Mucosa of stomach (tissue), 1 donor: ENCODE results near the gene TMEM120A.
"Not testable (repeated sequence)": the region's sequence is repeated elsewhere in the genome, so short reads cannot be mapped to it uniquely, and the experiment has no call there.

Experiments used
- H3K27me3 ChIP-seq: one replicate; pipeline ENCODE4 v1.7.0; 2013; ENCODE audit warnings: mild to moderate bottlenecking, low read length; ENCODE audit not compliant: control insufficient read depth, insufficient read depth
- H3K36me3 ChIP-seq: one replicate; pipeline ENCODE4 v1.7.0; 2013; ENCODE audit warnings: low read length; ENCODE audit not compliant: control insufficient read depth, insufficient read depth
- H3K4me1 ChIP-seq: one replicate; pipeline ENCODE4 v1.7.0; 2013; ENCODE audit warnings: mild to moderate bottlenecking, low read length; ENCODE audit not compliant: control insufficient read depth, insufficient read depth
- H3K4me3 ChIP-seq: one replicate; pipeline ENCODE4 v1.7.0; 2013; ENCODE audit warnings: low read length
- H3K9ac ChIP-seq: one replicate; pipeline ENCODE4 v1.7.0; 2013; ENCODE audit warnings: mild to moderate bottlenecking, low read length, moderate library complexity
- H3K9me3 ChIP-seq: one replicate; pipeline ENCODE4 v1.7.0; 2013; ENCODE audit warnings: mild to moderate bottlenecking, low read length, moderate library complexity; ENCODE audit not compliant: control insufficient read depth
- donor health status: Pancreatic carcinoma.

TMEM120A gene

GRCh38 chr7:75994388-75995051 is at the start of gene TMEM120A:
TMEM120A (minus strand) TSS chr7:75994595; CDS start chr7:75994570, 25 bp downstream.
- H3K9me3 ChIP-seq: no peaks in the 10 kb centered on the region
- H3K36me3 ChIP-seq: no peaks in the 10 kb centered on the region
- H3K4me3 ChIP-seq: peak within 1 kb of the TSS; percentile 80
- H3K4me1 ChIP-seq: peaks cover 17% of the 10 kb centered on the region
- no peaks in the 10 kb centered on the region for H3K27me3 ChIP-seq
- H3K9ac ChIP-seq: peak within 1 kb of the TSS; percentile 88

DNA sequence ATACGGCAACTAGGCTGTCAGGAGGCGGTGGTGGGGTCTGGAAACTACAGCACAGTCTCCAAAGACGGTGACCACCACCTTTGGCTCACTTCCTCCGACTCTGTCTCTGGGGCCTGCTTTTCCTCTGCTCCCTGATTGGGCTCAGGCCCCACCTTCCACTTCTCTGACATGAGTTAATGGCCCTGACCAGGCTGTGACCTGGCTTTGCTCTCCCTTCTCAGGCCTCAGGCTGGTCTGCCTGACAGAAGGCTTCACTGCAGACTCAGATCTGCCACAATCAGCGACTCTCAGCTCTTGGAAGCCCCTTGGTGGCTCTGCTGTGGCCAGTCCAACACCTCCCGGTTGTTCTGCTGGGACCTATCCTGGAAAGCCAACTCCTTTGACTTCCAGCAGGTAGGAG is 45.7 kb upstream of the TMEM120A start:
- Histone ChIP-seq H3K4me1 (no peaks in the 10 kb centered on the region), H3K9me3 (no peaks in the 10 kb centered on the region), H3K36me3 (no peaks in the 10 kb centered on the region), H3K4me3 (no peak overlapping the region), H3K9ac (no peak overlapping the region), H3K27me3 (no peaks in the 10 kb centered on the region)

GRCh38 chr7:76037310-76037709 is 42.9 kb upstream of the TMEM120A start:
- no peaks in the 10 kb centered on the region for H3K4me1 ChIP-seq
- no peak overlapping the region for H3K9ac ChIP-seq
- H3K9me3 ChIP-seq: no peaks in the 10 kb centered on the region
- no peaks in the 10 kb centered on the region for H3K27me3 ChIP-seq
- H3K4me3 ChIP-seq: no peak overlapping the region
- H3K36me3 ChIP-seq: no peaks in the 10 kb centered on the region

DNA sequence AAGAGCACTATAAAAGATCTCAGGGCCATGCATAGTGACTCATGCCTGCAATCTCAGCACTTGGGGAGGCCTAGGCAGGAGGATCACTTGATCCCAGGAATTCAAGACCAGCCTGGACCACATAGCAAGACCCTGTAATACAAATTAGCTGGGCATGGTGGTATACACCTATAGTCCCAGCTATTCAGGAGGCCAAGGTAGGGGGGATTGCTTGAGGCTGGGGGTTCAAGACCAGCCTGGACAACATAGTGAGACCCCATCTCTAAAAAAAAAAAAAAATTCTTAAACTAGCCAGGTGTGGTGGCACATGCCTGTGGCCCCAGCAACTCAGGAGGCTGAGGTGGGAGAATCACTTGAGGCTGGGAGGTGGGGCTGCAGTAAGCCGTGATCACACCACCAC is 37.6 kb upstream of the TMEM120A start:
- Histone ChIP-seq H3K9me3 (no peaks in the 10 kb centered on the region), H3K36me3 (no peaks in the 10 kb centered on the region), H3K27me3 (no peaks in the 10 kb centered on the region), H3K4me3 (no peak overlapping the region), H3K4me1 (no peaks in the 10 kb centered on the region), H3K9ac (no peak overlapping the region)

DNA sequence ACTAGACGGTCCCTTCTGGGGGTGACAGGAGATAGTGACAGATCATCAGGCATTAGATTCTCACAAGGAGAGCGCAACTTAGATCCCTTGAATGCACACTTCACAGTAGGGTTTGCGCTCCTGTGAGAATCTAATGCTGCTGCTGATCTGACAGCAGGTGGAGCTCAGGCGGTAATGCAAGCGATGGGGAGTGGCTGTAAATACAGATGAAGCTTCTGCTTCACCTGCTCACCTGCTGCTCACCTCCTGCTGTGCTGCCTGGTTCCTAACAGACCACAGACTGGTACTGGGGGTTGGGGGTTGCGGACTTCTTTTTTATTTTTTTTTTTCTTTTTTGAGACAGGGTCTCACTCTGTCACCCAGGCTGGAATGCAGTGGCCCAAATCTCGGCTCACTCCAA is 35.3 kb upstream of the TMEM120A start:
- H3K4me1 ChIP-seq, H3K4me3 ChIP-seq, H3K27me3 ChIP-seq, H3K9ac ChIP-seq, H3K36me3 ChIP-seq, H3K9me3 ChIP-seq: not testable (repeated sequence)

DNA sequence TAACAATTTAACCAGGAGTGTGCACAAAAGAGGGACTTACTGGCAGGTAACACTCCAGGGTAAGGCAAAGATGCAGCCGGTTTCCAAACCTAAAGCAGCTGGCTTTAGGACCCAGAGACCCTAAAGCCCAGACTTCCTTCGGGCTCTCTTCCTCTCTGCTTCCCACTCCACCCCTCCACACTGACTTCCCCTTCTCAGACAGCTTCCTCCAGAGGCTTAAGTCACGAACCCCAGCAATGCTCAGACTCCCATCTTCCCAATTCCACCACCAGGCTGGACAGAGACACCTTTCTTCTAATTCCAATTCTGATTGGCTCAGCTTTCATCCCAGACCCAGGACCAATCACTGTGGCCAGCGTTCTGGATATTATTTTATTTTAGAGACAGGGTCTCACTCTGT is 28.6 kb upstream of the TMEM120A start:
- H3K9me3 ChIP-seq: no peaks in the 10 kb centered on the region
- peaks cover 4% of the 10 kb centered on the region for H3K4me1 ChIP-seq
- H3K4me3 ChIP-seq: no peak overlapping the region

DNA sequence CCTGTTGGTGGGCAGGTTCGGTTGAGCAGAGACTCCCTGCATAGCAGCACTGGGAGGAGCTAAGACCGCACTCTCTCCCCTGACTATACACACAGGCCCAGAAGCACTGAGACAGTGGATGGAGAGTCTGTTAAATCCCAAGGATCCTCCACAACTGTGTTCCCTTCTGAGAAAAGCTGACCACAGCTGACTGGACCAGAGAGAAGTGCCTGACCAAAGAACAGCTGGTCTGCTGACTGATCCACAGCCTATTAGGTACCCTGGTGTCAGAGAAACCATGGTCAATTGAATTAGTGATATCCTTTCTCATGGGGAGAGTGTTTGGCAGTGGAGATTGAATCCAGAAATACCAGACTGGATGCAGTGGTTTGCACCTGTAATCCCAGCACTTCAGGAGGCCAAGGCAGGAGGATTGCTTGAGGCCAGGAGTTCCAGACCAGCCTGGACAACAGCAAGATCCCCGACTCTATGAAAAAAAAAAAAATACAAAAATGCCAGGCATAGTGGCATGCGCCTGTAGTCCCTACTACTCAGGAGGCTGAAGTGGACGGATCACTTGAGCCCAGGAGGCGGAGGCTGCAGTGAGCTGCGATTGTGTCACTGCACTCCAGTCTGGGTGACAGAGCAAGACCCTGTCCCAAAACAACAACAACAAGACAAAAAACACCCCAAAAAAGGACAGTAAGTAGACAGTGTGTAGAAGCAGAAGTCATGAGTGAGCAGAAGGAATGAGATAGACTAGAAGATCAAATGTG is 27.8 kb upstream of the TMEM120A start:
- Histone ChIP-seq H3K27me3 (no peaks in the 10 kb centered on the region), H3K9ac (no peak overlapping the region), H3K4me1 (peaks cover 4% of the 10 kb centered on the region), H3K9me3 (no peaks in the 10 kb centered on the region), H3K36me3 (peaks cover 3% of the 10 kb centered on the region), H3K4me3 (no peak overlapping the region)

More for the DNA sequence above, 28.6 kb upstream of the TMEM120A start:
- Histone ChIP-seq H3K36me3 (peaks cover 3% of the 10 kb centered on the region), H3K9ac (no peak overlapping the region), H3K27me3 (no peaks in the 10 kb centered on the region)

DNA sequence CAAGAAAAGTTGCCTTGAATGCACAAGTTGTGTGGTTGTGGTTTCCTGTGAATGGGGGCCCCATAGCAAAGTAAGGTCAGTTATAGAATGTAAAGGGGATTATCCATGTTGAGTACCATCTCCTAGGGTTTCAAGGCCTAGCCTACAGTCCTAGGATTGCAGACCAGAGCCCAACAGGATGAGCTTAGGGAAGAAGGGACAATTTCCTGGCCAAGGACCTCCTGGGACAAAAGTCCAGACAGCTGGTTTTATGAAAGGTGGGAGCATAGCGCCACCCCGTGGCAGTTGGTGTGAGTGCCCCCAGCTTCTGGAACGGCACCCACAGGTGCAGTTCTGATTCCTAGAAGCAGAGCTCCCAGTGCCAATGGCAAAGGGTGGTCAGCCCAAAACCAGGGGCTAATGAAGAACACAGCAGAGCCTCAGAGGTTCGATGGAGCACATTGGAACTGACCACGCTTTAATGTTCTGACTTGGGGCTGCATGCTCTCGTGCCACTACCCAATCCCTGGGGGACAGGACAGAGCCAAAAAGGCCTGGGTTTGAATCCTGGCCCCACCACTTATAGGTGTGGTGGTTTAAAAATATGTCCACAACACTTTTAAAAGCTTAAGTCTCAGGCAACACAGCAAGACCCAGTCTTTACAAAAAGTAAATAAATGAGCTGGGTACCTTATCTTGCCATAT is 25.8 kb upstream of the TMEM120A start:
- H3K9me3 ChIP-seq: no peaks in the 10 kb centered on the region
- H3K4me3 ChIP-seq: no peak overlapping the region
- no peaks in the 10 kb centered on the region for H3K27me3 ChIP-seq
- peaks cover 3% of the 10 kb centered on the region for H3K36me3 ChIP-seq
- H3K9ac ChIP-seq: no peak overlapping the region
- peaks cover 4% of the 10 kb centered on the region for H3K4me1 ChIP-seq

GRCh38 chr7:76018520-76018919 is 24.1 kb upstream of the TMEM120A start:
- H3K4me3 ChIP-seq, H3K4me1 ChIP-seq, H3K36me3 ChIP-seq, H3K27me3 ChIP-seq, H3K9ac ChIP-seq, H3K9me3 ChIP-seq: not testable (repeated sequence)

- Histone ChIP-seq H3K9me3 (no peaks in the 10 kb centered on the region), H3K4me1 (peaks cover 4% of the 10 kb centered on the region), H3K36me3 (no peaks in the 10 kb centered on the region)
These were observed 22.0 kb upstream of the TMEM120A start for GRCh38 chr7:76016191-76016947.

GRCh38 chr7:76011442-76011861 is 17.1 kb upstream of the TMEM120A start:
- H3K9ac ChIP-seq: no peak overlapping the region
- no peaks in the 10 kb centered on the region for H3K27me3 ChIP-seq
- no peak overlapping the region for H3K4me3 ChIP-seq
- no peaks in the 10 kb centered on the region for H3K36me3 ChIP-seq
- H3K9me3 ChIP-seq: no peaks in the 10 kb centered on the region
- H3K4me1 ChIP-seq: peaks cover 23% of the 10 kb centered on the region

More at GRCh38 chr7:76016191-76016947, 22.0 kb upstream of the TMEM120A start:
- H3K9ac ChIP-seq: no peak overlapping the region
- H3K4me3 ChIP-seq: no peak overlapping the region
- no peaks in the 10 kb centered on the region for H3K27me3 ChIP-seq
